NB4 (cell line): ENCODE measurements around the gene SMIM7.

Experiments
- DNase-seq: peaks from one replicate; pipeline ENCODE4 v3.0.0; 2010; ENCODE audit warnings: low read depth
- H3K4me3 ChIP-seq: one replicate; pipeline ENCODE4 v1.5.1; 2011; ENCODE audit warnings: mild to moderate bottlenecking, low read depth, low read length, moderate library complexity
- CTCF ChIP-seq: IDR thresholded peaks from one replicate; pipeline ENCODE4 v1.5.1; 2012; ENCODE audit warnings: low read depth, low read length
- MAX ChIP-seq: IDR thresholded peaks from 2 replicates; pipeline ENCODE4 v1.6.1; 2011; ENCODE audit warnings: low read depth, low read length
- MYC ChIP-seq: IDR thresholded peaks from 2 replicates; pipeline ENCODE4 v1.6.1; 2011; ENCODE audit warnings: low read depth, low read length
- POLR2A ChIP-seq: IDR thresholded peaks from 2 replicates; pipeline ENCODE4 v1.6.1; 2011; ENCODE audit warnings: mild to moderate bottlenecking; ENCODE audit not compliant: insufficient read length; ENCODE audit errors: extremely low read depth

SMIM7 gene

GRCh38 chr19:16621165-16621800 lies 38.7 kb downstream of the SMIM7 start:
- TF ChIP-seq MAX (no peak), CTCF (no peak), MYC (no peak)
- H3K4me3 ChIP-seq = no peak overlapping the region
- no peak for DNase-seq

GRCh38 chr19:16620584-16620983 lies 39.4 kb downstream of the SMIM7 start:
- no peak overlapping the region for H3K4me3 ChIP-seq
- TF ChIP-seq POLR2A (no peak), MYC (no peak), MAX (no peak), CTCF (no peak)
- no peak for DNase-seq

GRCh38 chr19:16620018-16620417 lies 39.9 kb downstream of the SMIM7 start:
- DNase-seq = no peak
- no peak overlapping the region for H3K4me3 ChIP-seq
- TF ChIP-seq MAX = no peak
- TF ChIP-seq POLR2A = no peak
- TF ChIP-seq MYC = no peak
- TF ChIP-seq CTCF = no peak

- TF ChIP-seq MYC (no peak), MAX (no peak), POLR2A (no peak), CTCF (no peak)
- no peak overlapping the region for H3K4me3 ChIP-seq
- DNase-seq = no peak
Measured at GRCh38 chr19:16619457-16619856, 40.5 kb downstream of the SMIM7 start.

- DNase-seq = no peak
- H3K4me3 ChIP-seq = no peak overlapping the region
- TF ChIP-seq MYC (no peak), CTCF (no peak), POLR2A (no peak), MAX (no peak)
Measured at GRCh38 chr19:16618248-16618647, 41.7 kb downstream of the SMIM7 start.

- no peak overlapping the region for H3K4me3 ChIP-seq
- TF ChIP-seq CTCF = no peak
- no peak for TF ChIP-seq MAX
- TF ChIP-seq MYC = no peak
- TF ChIP-seq POLR2A = no peak
- peak; percentile 36 for DNase-seq
Measured at GRCh38 chr19:16615808-16616207, 44.1 kb downstream of the SMIM7 start.
